H1 (cell line): ENCODE measurements around the gene PCDHGA1. TPM values are rescaled to one million over a fixed set of nuclear protein-coding genes. Genes with fewer than 3 reads are reported as not detected.

Experiments
- CTCF ChIA-PET: fragments of 300-600 bp; sonication (Branson Sonifier 250); formaldehyde crosslinking; loops from one replicate; lab custom pipeline; 2021; ENCODE audit not compliant: partially characterized antibody; lab: Charles Lee
- POLR2A ChIA-PET: fragments of 300-600 bp; sonication (Branson Sonifier 250); formaldehyde crosslinking; loops from one replicate; lab custom pipeline; 2021; ENCODE audit warnings: inconsistent platforms; ENCODE audit not compliant: partially characterized antibody; lab: Charles Lee
- DNase-seq, 2 experiments: peaks; one replicate each; pipeline versions ENCODE4 v3.0.0 to v3.0.0-alpha.2; 2010 to 2022; ENCODE audit warnings: low spot score in 2 of 2, low read depth in 1 of 2, mixed read lengths in 1 of 2
- FAIRE-seq: peaks from 2 replicates; lab custom pipeline; 2011; peaks lifted over from hg19 to GRCh38; lab: Jason Lieb, UNC
- H2AFZ ChIP-seq: 2 replicates; pipeline ENCODE4 v1.8.1; 2012; ENCODE audit warnings: low read length, inconsistent platforms
- H2AK5ac ChIP-seq: 2 replicates; pipeline ENCODE4 v1.6.1; 2013; ENCODE audit warnings: low read depth, low read length
- H2BK120ac ChIP-seq: replicated peaks from 2 replicates; pipeline ENCODE3; 2013; ENCODE audit warnings: low read depth, low read length, inconsistent platforms
- H2BK12ac ChIP-seq: 2 replicates; pipeline ENCODE4 v1.6.1; 2013; ENCODE audit warnings: low read depth, low read length
- H2BK15ac ChIP-seq: 2 replicates; pipeline ENCODE4 v1.6.1; 2013; ENCODE audit warnings: low read length
- H2BK20ac ChIP-seq: 2 replicates; pipeline ENCODE4 v1.6.1; 2013; ENCODE audit warnings: low read length
- H2BK5ac ChIP-seq: 2 replicates; pipeline ENCODE4 v1.6.1; 2013; ENCODE audit warnings: low read depth, low read length
- H3K14ac ChIP-seq: 2 replicates; pipeline ENCODE4 v1.6.1; 2013; ENCODE audit warnings: inconsistent platforms; ENCODE audit not compliant: insufficient read length
- H3K18ac ChIP-seq: 2 replicates; pipeline ENCODE4 v1.6.1; 2013; ENCODE audit warnings: low read length; ENCODE audit errors: extremely low read depth
- H3K23ac ChIP-seq: 2 replicates; pipeline ENCODE4 v1.6.1; 2013; ENCODE audit warnings: inconsistent platforms; ENCODE audit not compliant: insufficient read length
- H3K23me2 ChIP-seq: 2 replicates; pipeline ENCODE4 v1.6.1; 2013; ENCODE audit warnings: low read depth, low read length
- H3K27ac ChIP-seq: 2 replicates; pipeline ENCODE4 v1.6.1; 2011; ENCODE audit warnings: low read depth, low read length, inconsistent platforms
- H3K27me3 ChIP-seq, 4 experiments: replicated peaks in 1 of 4; 1 replicate in 1 of 4; 2 replicates in 3 of 4; pipeline versions ENCODE4 v1.6.1 to v1.8.1; 2011 to 2013; ENCODE audit warnings: low read length in 3 of 4, mild to moderate bottlenecking in 3 of 4, inconsistent platforms in 2 of 4, mixed read lengths in 2 of 4, moderate library complexity in 1 of 4; ENCODE audit not compliant: control insufficient read depth in 3 of 4, insufficient read depth in 3 of 4; ENCODE audit errors: extremely low read depth in 1 of 4
- H3K36me3 ChIP-seq, 4 experiments: 2 replicates each; pipeline versions ENCODE4 v1.6.1 to v1.8.1; 2011 to 2013; ENCODE audit warnings: mild to moderate bottlenecking in 4 of 4, low read length in 3 of 4, moderate library complexity in 2 of 4, control low read depth in 1 of 4, inconsistent platforms in 1 of 4; ENCODE audit not compliant: insufficient read depth in 4 of 4, control insufficient read depth in 2 of 4
- H3K4ac ChIP-seq: replicated peaks from 2 replicates; pipeline ENCODE3; 2013; ENCODE audit warnings: low read length, low read depth, mixed read lengths, inconsistent platforms; ENCODE audit not compliant: insufficient read length
- H3K4me1 ChIP-seq, 4 experiments: replicated peaks in 1 of 4; 1 replicate in 1 of 4; 2 replicates in 3 of 4; pipeline versions ENCODE4 v1.6.1 to v1.8.1; 2011 to 2013; ENCODE audit warnings: low read length in 3 of 4, inconsistent platforms in 2 of 4, mixed read lengths in 1 of 4; ENCODE audit not compliant: insufficient read depth in 4 of 4, control insufficient read depth in 3 of 4
- H3K4me2 ChIP-seq, 2 experiments: 2 replicates each; pipeline versions ENCODE4 v1.6.1 to v1.8.1; 2011 to 2013; ENCODE audit warnings: low read depth in 2 of 2, low read length in 2 of 2, control low read depth in 1 of 2, inconsistent platforms in 1 of 2, mild to moderate bottlenecking in 1 of 2; ENCODE audit not compliant: insufficient read depth in 1 of 2
- H3K4me3 ChIP-seq, 4 experiments: fragments of 200-600, 300-600 bp in 1 of 4; sonication (generic), shearing (Covaris generic), sonication (Bioruptor Twin) in 1 of 4; 2 replicates each; pipeline versions ENCODE4 v1.5.1 to v1.8.1; 2011 to 2016; ENCODE audit warnings: low read length in 4 of 4, low read depth in 3 of 4, control low read depth in 2 of 4, inconsistent platforms in 2 of 4, mild to moderate bottlenecking in 2 of 4, mixed read lengths in 1 of 4, moderate library complexity in 1 of 4; ENCODE audit not compliant: insufficient read depth in 2 of 4; ENCODE audit errors: extremely low read depth in 1 of 4
- H3K56ac ChIP-seq: replicated peaks from 2 replicates; pipeline ENCODE3; 2013; ENCODE audit warnings: low read depth, mild to moderate bottlenecking, mixed read lengths, low read length, inconsistent platforms; ENCODE audit not compliant: insufficient read length
- H3K79me1 ChIP-seq: 2 replicates; pipeline ENCODE4 v1.6.1; 2013; ENCODE audit warnings: low read depth, low read length, control low read depth
- H3K79me2 ChIP-seq, 2 experiments: 2 replicates each; pipeline versions ENCODE4 v1.6.1 to v1.8.1; 2012 to 2013; ENCODE audit warnings: low read length in 2 of 2, mild to moderate bottlenecking in 2 of 2, inconsistent platforms in 1 of 2; ENCODE audit not compliant: insufficient read depth in 2 of 2, control insufficient read depth in 1 of 2
- H3K9ac ChIP-seq, 4 experiments: replicated peaks in 1 of 4; 1 replicate in 1 of 4; 2 replicates in 3 of 4; pipeline versions ENCODE4 v1.6.1 to v1.8.1; 2011 to 2013; ENCODE audit warnings: low read depth in 3 of 4, low read length in 3 of 4, control low read depth in 2 of 4, mild to moderate bottlenecking in 2 of 4, moderate library complexity in 2 of 4, inconsistent platforms in 1 of 4; ENCODE audit errors: extremely low read depth in 1 of 4
- H3K9me3 ChIP-seq, 2 experiments: 2 replicates each; pipeline versions ENCODE4 v1.6.1 to v1.8.1; 2012 to 2013; ENCODE audit warnings: mild to moderate bottlenecking in 2 of 2, moderate library complexity in 2 of 2, control low read depth in 1 of 2, inconsistent platforms in 1 of 2, low read depth in 1 of 2, low read length in 1 of 2, mixed read lengths in 1 of 2; ENCODE audit not compliant: insufficient read depth in 2 of 2
- H4K20me1 ChIP-seq, 2 experiments: replicated peaks in 1 of 2; 2 replicates each; pipeline versions ENCODE3 to v1.8.1; 2011 to 2013; ENCODE audit warnings: inconsistent platforms in 2 of 2, low read length in 2 of 2, mild to moderate bottlenecking in 1 of 2; ENCODE audit not compliant: insufficient read depth in 2 of 2, control insufficient read depth in 1 of 2
- H4K5ac ChIP-seq: 2 replicates; pipeline ENCODE4 v1.6.1; 2013; ENCODE audit warnings: low read length, low read depth, mixed read lengths, inconsistent platforms; ENCODE audit not compliant: insufficient read length
- H4K8ac ChIP-seq: 2 replicates; pipeline ENCODE4 v1.8.0; 2013; ENCODE audit warnings: mild to moderate bottlenecking, moderate library complexity, low read length, inconsistent platforms; ENCODE audit not compliant: insufficient read depth; ENCODE audit errors: extremely low read depth
- H4K91ac ChIP-seq: replicated peaks from 2 replicates; pipeline ENCODE3; 2013; ENCODE audit warnings: low read length, mixed read lengths, inconsistent platforms; ENCODE audit not compliant: insufficient read length
- GTF2F1 ChIP-seq: IDR thresholded peaks from 2 replicates; pipeline ENCODE4 v1.6.1; 2012; ENCODE audit warnings: low read depth, low read length, improper control_type of control experiment, borderline replicate concordance
- NRF1 ChIP-seq: IDR thresholded peaks from 2 replicates; pipeline ENCODE4 v1.6.1; 2011; ENCODE audit warnings: mild to moderate bottlenecking, low read depth, low read length, improper control_type of control experiment
- RAD21 ChIP-seq, 2 experiments: IDR thresholded peaks in 1 of 2; conservative IDR thresholded peaks in 1 of 2; 2 replicates each; pipeline ENCODE4 v1.6.1; 2011; ENCODE audit warnings: low read depth in 2 of 2, low read length in 2 of 2, improper control_type of control experiment in 1 of 2, inconsistent platforms in 1 of 2, mild to moderate bottlenecking in 1 of 2, moderate library complexity in 1 of 2
- RFX5 ChIP-seq: IDR thresholded peaks from 2 replicates; pipeline ENCODE4 v1.6.1; 2011; ENCODE audit warnings: low read depth, low read length, improper control_type of control experiment, borderline replicate concordance
- SP2 ChIP-seq: IDR thresholded peaks from 2 replicates; pipeline ENCODE4 v1.6.1; 2012; ENCODE audit warnings: mild to moderate bottlenecking, low read length, inconsistent platforms
- TEAD4 ChIP-seq: IDR thresholded peaks from 2 replicates; pipeline ENCODE4 v1.6.1; 2012; ENCODE audit warnings: low read depth, low read length, inconsistent platforms, mixed read lengths
- ZNF274 ChIP-seq: IDR thresholded peaks from 2 replicates; pipeline ENCODE4 v1.7.0; 2012; ENCODE audit warnings: low read length, borderline replicate concordance; ENCODE audit errors: extremely low read depth
- WGBS, 2 experiments: shearing (Covaris generic) in 1 of 2; methylation state at CpG; one replicate each; pipeline versions ENCODE4 v1.1.6 to v1.1.7; 2013 to 2015; ENCODE audit warnings: low lambda C conversion rate in 2 of 2, mixed read lengths in 2 of 2, inconsistent platforms in 1 of 2, low coverage in 1 of 2, missing lambda C conversion rate in 1 of 2; ENCODE audit not compliant: insufficient replicate concordance in 2 of 2, insufficient coverage in 1 of 2, insufficient read length in 1 of 2; ENCODE audit errors: extremely low coverage in 1 of 2, missing lambda C conversion rate in 1 of 2; 5-methylcytosine and 5-hydroxymethylcytosine counted together
- polyA plus RNA-seq, 7 experiments: library from polyadenylated mRNA; depleted of rRNA in 3 of 7; stranded (reverse) in 5 of 7; unstranded in 2 of 7; fragments of >200 nt in 5 of 7; fragments of 200-250 nt in 2 of 7; gene quantifications; 1 replicate in 5 of 7; 2 replicates in 1 of 7; 4 replicates in 1 of 7; pipeline versions ENCODE4 v1.2.1 to v1.2.3, GENCODE V29; 2011 to 2013; ENCODE audit warnings: missing spikeins in 2 of 7, mixed read lengths in 2 of 7
- total RNA-seq: library from RNA; stranded (reverse); fragmentation: NEBNext Ultra II Directional; extraction: Animal tissue kit (Norgen Biotek cat#: 25700); gene quantifications from 2 replicates; pipeline ENCODE4 v1.2.1, GENCODE V29; 2021

Gene PCDHGA1
- total and polyA plus RNA-seq, 2 of the 8 experiments (the other 6 are each of a cell fraction or from before 2014, with no cell fraction given), result 0.57 to 0.89 TPM

DNA sequence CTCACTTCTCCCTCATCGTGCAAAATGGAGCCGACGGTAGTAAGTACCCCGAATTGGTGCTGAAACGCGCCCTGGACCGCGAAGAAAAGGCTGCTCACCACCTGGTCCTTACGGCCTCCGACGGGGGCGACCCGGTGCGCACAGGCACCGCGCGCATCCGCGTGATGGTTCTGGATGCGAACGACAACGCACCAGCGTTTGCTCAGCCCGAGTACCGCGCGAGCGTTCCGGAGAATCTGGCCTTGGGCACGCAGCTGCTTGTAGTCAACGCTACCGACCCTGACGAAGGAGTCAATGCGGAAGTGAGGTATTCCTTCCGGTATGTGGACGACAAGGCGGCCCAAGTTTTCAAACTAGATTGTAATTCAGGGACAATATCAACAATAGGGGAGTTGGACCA lies 101.0 kb downstream of the PCDHGA1 start:
- H4K20me1 ChIP-seq, result no peaks in the 10 kb centered on the region
- H2BK12ac ChIP-seq, result no peak overlapping the region
- H2BK5ac ChIP-seq, result no peak overlapping the region
- no peaks in the 10 kb centered on the region for H3K79me2 ChIP-seq
- no peak overlapping the region for H3K27ac ChIP-seq
- H3K36me3 ChIP-seq, result peaks cover 0 to 14% (median under 1%) of the 10 kb centered on the region in 4 experiments; a peak in 3 of 8 replicates
- no peak overlapping the region for H3K4me3 ChIP-seq
- no peak overlapping the region for H4K5ac ChIP-seq
- no peak overlapping the region for H2AK5ac ChIP-seq
- POLR2A ChIA-PET, result interaction anchor here (1.4 kb wide), 1 partner anchor 82 kb away, joined by 4 read pairs; no protein-coding TSS in a partner anchor
- H3K4ac ChIP-seq, result no peak overlapping the region
- DNase-seq (no peak), FAIRE-seq (no peak)
- no peak overlapping the region for H2BK20ac ChIP-seq
- CTCF ChIA-PET, result interaction anchor here (1.1 to 7.0 kb wide), 22 partner anchors 8 to 208 kb away, joined by 3 to 67 read pairs (median 6); partner anchors contain the start of genes PCDHB14, PCDHB15, PCDHGA10 and PCDHGA11
- no peak overlapping the region for H3K18ac ChIP-seq
- no peak overlapping the region for H3K23ac ChIP-seq
- H3K23me2 ChIP-seq, result no peaks in the 10 kb centered on the region
- no peak overlapping the region for H3K56ac ChIP-seq
- H4K91ac ChIP-seq, result no peak overlapping the region
- H3K4me2 ChIP-seq, result no peak overlapping the region
- WGBS, 2 experiments, result 97% methylated on average over 37 of the region's 37 CpGs; no CpG with 5 or more reads in 1 of the 2 experiments
- peaks cover 34 to 44% of the 10 kb centered on the region in 2 experiments for H3K9me3 ChIP-seq
- no peaks in the 10 kb centered on the region for H3K4me1 ChIP-seq
- H4K8ac ChIP-seq, result no peak overlapping the region
- H3K27me3 ChIP-seq, result no peaks in the 10 kb centered on the region
- H3K9ac ChIP-seq, result no peak overlapping the region
- no peak overlapping the region for H3K14ac ChIP-seq
- H2BK120ac ChIP-seq, result no peak overlapping the region
- H2BK15ac ChIP-seq, result no peak overlapping the region
- H2AFZ ChIP-seq, result no peak overlapping the region
- peaks cover 2% of the 10 kb centered on the region; the same call in 1 of the 2 replicates for H3K79me1 ChIP-seq
- TF ChIP-seq GTF2F1, result no peak
- TF ChIP-seq RFX5, result no peak
- no peak for TF ChIP-seq ZNF274
- TF ChIP-seq TEAD4, result no peak
- no peak for TF ChIP-seq NRF1
- TF ChIP-seq RAD21 (IDR thresholded peaks at IDR 0.05 in 1 of 2, conservative IDR thresholded peaks at IDR 0.05 in 1 of 2; ENCODE audit: low read depth in 2 of 2, low read length in 2 of 2), result no peak
- no peak for TF ChIP-seq SP2
